Measurements from ENCODE around the gene ACHE. TPM values are rescaled to one million over a fixed set of nuclear protein-coding genes. Genes with fewer than 3 reads are reported as not detected.

ACHE gene
- total and polyA plus RNA-seq, 2 of the 13 experiments (the other 11 are each of a cell fraction or from before 2014, with no cell fraction given), result 0.18 to 0.40 TPM

GRCh38 chr7:100874577-100875355 lies 20.9 kb downstream of the ACHE start, which contains the start of gene SRRT (continued):
- peak; percentile 52; the same call in 1 of the 2 replicates for TF ChIP-seq ESRRA (CRISPR knock-in tag; IDR thresholded peaks at IDR 0.05; ENCODE audit: low read depth)
- peak; percentile 87 for TF ChIP-seq YY1 (IDR thresholded peaks at IDR 0.05; ENCODE audit: insufficient read depth, insufficient replicate concordance, low read depth, low read length)
- peak; percentile 91 for TF ChIP-seq BORCS8-MEF2B (CRISPR knock-in tag; IDR thresholded peaks at IDR 0.05)
- TF ChIP-seq NR0B2 (CRISPR knock-in tag; IDR thresholded peaks at IDR 0.05), result no peak
- TF ChIP-seq ZBTB26 (CRISPR knock-in tag; IDR thresholded peaks at IDR 0.05; ENCODE audit: borderline replicate concordance), result no peak
- no peak for TF ChIP-seq ZNF460 (CRISPR knock-in tag; IDR thresholded peaks at IDR 0.05; ENCODE audit: borderline replicate concordance)
- no peak for TF ChIP-seq MNT (IDR thresholded peaks at IDR 0.05)
- peak; percentile 83 for TF ChIP-seq ZC3H13 (CRISPR knock-in tag; IDR thresholded peaks at IDR 0.05)
- TF ChIP-seq DRAP1 (CRISPR knock-in tag; IDR thresholded peaks at IDR 0.05), result peak; percentile 75

Measured in HepG2 (cell line).